GM20431 (cell line): ENCODE measurements around the gene UBR1.
"Not testable (repeated sequence)": the region's sequence is repeated elsewhere in the genome, so short reads cannot be mapped to it uniquely, and the experiment has no call there.

Experiments used
- in situ Hi-C: fragments of 300-500 bp; cut with MseI, MboI; formaldehyde crosslinking; loops from one replicate; pipeline ENCODE4 v1.15.0; 2020; ENCODE audit warnings: low sequenced_read_pairs; ENCODE audit not compliant: unreplicated experiment

The UBR1 gene

DNA sequence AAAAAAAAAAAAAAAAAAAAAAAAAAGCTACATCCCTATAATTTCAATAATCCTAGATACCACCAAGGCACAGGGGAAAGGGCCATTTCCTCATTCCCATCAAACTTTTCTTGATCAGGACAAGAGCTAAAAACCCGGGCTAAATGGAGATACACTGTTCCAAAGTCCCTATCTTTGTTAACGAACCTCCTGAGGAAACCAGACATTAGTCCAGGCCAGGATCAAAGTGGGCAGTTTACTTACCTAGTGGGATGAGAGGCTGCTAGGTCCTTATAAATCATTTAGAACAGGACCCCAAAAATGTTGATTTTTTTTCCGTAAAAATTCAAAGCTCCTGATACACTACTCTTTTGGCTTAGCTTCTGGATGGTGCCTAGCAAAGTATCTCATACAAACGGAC is 35.6 kb downstream of the UBR1 start:
- in situ Hi-C loops = no loop called here

DNA sequence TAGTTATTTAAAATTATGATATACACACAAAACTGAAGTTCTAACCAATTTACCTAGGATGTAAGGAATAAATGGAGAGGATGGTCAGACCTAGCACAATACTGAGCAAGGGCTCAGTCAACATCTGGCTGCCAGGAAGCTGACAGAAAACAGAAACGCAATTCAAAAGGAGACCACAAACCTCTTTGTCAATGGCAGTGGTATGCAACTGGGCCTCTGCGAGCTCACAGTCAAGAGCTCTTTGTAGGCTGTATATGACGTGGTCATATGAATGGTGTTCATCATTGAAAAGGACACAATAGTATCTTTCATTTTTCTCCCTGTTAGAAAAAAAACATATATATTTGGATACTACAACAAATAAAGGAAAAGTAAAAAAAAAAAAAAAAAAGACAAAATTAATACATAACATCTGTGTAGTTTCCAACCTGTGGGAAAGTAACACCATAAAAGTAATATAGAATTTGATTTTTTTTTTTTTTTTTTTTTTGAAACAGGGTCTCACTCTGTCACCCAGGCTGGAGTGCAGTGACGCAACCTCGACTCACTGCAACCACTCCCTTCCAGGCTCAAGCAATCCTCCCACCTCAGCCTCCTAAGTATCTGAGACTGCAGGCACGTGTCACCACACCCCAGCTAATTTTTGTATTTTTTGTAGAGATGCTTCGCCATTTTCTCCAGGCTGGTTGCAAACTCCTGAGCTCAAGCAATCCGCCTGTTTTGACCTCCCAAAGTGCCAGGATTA is 37.9 kb downstream of the UBR1 start:
- in situ Hi-C loops = no loop called here

DNA sequence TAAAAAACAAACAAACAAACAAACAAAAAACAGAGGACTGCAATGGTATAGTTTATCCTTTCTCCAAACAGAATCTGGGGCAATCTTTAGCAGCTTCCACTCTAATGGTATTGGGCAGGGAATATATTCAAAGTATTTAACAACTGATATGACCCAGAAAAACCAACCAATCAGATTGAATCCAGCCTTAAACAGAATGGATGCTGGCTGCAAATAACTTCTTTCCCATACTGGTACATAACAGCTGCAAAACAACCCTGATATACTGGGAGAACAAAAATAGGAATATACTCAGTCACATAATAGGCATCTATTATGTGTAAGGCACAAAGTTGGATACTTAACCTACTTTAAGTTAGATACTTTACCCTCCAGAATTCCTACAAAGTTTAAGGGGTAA is 49.1 kb downstream of the UBR1 start:
- in situ Hi-C loops = no loop called here

DNA sequence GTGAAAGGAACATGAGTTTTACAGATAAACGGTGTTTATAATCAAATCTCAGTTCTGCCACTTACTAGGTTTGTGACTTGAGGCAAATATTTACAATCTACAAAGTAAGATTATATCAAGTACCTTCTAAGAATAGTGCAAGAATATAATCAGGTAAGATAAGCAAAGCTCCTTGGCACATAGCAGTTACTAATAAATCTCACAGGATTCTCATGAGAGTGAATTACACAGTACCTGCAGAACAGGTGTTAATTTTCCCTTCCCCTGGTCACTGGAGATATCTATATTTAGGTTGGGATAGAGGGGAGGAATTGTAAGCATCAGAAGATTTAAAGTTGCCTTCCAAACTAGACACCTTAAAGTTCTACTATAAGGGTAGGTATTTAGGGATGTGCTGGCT is 53.0 kb downstream of the UBR1 start:
- in situ Hi-C loops = no loop called here

DNA sequence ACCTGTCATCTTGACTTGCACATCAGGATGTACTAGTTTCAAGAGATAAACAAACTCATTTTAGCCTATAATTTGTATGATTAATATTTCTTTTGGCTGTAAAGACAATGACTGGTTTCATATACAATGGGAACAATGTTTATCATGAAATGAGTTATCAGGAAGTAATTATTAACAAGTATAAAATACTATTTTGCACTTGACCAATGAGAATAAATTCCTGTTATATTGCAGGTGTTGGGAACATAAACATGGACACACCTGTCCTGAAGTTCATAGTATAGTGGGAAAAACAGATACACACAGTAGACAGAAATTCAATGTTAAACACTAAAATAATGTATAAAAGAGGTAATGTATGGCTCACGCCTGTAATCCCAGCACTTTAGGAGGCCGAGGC is 56.9 kb downstream of the UBR1 start:
- in situ Hi-C loops = no loop called here

DNA sequence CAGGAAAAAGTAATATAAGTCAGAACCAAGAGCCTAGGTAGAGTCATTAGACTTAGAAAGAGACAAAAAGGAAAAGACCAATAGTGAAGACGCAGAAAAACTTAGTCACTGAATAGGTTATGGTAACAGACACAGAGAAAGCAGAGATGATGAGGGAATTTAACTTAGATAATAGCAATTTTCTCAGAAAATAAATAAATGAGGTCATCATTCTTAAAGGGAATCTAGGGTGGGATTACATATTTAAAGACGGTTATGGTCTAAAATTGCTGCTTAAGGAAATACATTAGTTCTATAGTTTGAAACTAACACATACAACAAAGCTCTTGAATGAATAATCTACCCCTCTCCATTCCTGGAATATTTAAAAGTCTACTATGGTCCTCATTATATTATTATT is 59.4 kb downstream of the UBR1 start:
- in situ Hi-C loops = no loop called here

DNA sequence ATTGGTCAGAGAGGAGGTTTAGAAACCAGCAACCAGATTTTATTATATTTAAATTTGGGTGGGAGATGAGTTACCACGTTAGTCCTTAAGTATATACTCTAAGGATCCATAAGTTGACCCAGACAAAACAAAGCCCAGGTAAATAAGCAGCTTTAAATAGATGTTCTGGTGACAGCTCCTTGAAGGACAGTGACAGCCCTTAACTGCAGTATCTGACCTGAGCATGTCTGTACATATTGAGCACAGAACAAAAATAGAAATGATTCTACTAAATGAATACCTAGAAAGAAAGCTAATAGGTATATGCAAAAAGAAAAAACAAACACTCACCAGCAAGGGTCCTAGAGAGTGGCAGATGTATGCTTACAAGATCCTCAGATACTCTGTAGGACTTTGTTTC is 63.0 kb downstream of the UBR1 start:
- in situ Hi-C loops = no loop called here

DNA sequence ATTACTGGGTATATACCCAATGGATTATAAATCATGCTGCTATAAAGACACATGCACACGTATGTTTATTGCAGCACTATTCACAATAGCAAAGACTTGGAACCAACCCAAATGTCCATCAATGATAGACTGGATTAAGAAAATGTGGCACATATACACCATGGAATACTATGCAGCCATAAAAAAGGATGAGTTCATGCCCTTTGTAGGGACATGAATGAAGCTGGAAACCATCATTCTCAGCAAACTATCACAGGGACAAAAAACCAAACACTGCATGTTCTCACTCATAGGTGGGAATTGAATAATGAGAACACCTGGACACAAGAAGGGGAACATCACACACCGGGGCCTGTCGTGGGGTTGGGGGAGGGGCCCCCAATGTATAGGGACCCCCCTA is 64.8 kb downstream of the UBR1 start:
- in situ Hi-C loops = not testable (repeated sequence)

DNA sequence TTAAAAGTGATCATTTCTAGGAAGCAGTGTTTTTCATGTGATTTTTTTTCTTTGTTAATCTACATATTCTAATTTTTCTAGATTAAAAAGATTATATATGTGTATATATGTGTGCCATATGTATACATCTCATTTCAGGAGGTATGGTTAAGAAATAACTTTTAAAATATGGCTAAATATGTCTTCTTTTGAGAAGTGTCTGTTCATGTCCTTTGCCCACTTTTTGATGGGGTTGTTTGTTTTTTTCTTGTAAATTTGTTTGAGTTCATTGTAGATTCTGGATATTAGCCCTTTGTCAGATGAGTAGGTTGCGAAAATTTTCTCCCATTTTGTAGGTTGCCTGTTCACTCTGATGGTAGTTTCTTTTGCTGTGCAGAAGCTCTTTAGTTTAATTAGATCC is 70.6 kb downstream of the UBR1 start:
- in situ Hi-C loops = not testable (repeated sequence)

DNA sequence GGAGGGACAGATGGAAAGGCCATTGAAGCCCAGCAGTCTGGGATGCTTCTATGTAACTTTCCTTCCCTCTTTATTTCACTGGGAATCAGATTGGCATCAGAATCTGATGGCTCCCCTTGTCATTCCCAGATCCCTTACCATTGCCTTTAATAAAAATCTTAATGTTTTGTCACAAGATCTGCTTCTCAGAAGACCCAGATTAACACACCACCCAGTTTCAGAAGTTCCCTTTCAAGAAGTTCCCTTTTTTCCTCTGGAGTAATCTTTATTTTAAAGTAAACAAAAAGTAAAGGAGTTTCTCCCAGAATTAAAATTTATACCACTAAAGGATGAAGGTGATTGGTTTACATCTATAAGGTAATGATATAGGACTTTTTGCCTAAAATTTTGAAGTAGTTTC is 76.4 kb downstream of the UBR1 start:
- in situ Hi-C loops = no loop called here

DNA sequence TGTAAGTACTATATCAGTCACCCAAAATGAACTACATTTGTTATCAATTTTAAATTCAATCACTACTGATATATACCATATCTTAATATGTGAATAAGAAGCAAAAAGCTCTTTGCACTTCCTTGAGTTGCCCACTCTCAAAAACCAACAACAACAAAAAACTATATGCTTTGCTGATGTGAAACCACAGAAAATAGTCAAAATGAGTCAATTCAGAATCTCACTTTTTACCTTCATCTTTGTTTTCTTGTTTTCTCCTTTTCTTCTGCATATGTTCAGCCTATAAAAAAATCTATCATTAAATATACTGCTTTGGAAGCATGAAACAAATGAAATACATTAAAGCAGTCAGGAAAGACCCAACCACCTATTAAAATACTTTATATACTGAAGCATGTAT is 80.7 kb downstream of the UBR1 start:
- in situ Hi-C loops = no loop called here

DNA sequence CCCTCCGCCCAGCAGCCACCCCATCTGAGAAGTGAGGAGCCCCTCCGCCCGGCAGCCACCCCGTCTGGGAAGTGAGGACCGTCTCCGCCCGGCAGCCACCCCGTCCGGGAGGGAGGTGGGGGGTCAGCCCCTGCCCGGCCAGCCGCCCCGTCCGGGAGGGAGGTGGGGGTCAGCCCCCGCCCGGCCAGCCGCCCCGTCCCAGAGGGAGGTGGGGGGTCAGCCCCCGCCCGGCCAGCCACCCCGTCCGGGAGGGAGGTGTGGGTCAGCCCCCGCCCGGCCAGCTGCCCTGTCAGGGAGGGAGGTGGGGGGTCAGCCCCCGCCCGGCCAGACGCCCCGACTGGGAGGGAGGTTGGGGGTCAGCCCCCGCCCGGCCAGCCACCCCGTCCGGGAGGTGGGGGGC is 91.2 kb downstream of the UBR1 start:
- in situ Hi-C loops = not testable (repeated sequence)

DNA sequence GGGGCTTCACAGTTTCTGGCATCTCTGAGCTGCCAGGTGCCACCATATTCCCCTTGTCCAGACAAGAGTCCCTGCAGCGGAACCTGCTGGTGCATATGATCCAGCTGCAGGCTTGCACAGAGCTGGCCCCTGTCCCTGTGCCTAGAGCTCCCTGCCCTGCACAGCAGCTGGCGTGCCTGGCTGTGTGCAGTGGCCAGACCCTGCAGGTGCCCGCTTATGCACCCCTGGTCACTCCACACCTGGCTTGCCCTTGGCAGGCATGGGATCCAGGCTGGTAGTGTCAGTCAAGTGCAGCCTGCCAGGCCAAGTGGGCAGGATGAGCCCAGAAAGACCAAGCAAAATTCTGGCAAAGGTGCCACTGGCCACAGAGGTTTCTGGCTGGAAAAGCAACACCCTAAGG is 96.6 kb downstream of the UBR1 start:
- in situ Hi-C loops = no loop called here

DNA sequence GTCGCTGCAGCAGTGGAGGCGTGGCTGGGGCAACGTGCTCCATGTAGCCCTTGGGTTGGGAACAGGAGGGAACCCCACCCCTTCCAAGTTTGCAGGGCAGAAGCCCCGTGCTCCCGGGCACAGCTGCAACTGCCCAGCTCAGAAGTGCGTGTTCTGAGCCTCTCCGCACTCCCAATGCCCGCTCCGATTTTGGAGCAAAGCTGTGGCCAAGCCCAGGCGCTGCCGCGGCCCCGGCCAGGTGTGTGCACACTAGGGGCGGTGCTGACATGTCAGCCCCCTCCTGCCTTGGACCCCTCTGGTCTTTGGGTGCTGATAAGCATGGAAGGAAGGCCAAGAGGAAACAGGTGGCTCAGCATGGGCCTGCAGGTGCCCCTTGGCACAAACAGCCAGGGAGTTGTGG is 97.7 kb downstream of the UBR1 start:
- in situ Hi-C loops = no loop called here

DNA sequence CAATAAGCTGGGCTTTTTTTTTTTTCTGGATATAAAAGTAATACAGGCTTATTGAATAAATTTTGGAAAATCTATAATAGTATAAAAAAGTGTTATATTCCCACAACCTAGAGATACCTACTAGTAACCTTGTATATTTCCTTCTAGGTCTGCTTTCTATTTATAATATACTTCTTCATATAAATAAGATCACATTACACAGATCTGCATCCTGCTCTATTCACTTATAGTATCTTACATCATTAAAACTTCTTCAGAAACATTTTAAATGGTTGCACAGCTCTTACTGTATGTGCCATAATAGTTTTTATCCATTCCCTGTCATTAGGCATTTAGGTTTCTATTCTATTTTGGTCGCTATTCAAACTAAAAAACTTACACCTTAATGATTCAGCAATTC is 98.3 kb downstream of the UBR1 start:
- in situ Hi-C loops = no loop called here

DNA sequence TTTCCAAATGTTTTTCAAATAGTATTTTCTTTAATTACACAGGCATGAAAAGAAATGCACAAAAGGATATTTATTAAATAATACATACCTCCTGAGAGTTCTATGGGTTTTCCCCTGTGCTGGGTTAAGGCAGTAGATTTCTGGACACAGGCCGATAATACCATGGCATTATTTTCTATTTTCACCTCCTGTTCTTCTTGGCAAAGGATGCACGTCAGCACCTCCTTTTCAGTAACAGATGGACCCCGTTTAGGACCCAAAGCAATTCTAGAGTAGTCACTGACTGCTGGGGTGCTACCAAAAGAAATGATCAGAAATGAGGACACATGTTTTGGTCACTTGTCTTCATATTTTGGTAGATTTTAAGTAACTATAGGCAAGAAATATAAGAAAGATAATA is 98.8 kb downstream of the UBR1 start:
- in situ Hi-C loops = no loop called here

DNA sequence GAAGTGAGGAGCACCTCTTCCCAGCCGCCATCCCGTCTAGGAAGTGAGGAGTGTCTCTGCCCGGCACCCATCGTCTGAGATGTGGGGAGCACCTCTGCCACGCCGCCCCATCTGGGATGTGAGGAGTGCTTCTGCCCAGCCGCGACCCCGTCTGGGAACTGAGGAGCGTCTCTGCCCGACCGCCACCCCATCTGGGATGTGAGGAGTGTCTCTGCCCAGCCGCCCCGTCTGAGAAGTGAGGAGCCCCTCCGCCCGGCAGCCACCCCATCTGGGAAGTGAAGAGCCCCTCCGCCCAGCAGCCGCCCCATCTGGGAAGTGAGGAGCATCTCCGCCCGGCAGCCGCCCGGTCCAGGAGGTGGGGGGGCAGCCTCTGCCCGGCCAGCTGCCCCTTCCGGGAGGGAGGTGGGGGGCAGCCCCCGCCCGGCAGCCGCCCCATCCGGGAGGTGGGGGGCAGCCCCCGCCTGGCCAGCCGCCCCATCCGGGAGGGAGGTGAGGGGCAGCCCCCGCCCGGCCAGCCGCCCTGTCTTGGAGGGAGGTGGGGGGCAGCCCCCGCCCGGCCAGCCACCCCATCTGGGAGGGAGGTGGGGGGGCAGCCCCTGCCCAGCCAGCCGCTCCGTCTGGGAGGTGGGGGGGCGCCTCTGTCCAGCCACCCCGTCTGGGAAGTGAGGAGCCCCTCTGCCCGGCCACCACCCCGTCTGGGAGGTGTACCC is 100.8 kb downstream of the UBR1 start:
- in situ Hi-C loops = not testable (repeated sequence)

DNA sequence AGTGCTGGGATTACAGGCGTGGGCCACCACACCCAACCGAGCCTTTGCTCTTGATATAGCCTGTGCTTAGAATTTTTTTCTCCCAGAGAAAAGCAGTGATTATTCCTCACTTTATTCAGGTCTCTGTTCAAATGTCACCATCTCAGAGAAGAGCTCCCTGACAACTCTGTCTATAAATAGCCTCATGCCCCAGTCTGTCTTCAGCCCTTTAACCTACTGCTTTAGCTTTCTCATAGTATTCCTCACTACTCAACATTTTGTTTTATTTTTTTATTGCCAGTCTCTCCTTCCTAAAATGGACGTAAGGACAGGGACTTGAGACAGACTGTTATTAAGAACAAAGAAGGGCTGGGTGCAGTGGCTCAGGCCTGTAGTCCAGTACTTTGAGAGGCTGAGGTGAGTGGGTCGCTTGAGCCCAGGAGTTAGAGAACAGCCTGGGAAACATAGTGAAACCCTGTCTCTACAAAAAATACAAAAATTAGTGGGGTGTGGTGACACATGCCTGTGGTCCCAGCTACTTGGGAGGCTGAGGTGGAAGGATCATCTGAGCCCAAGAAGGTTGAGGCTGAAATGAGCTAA is 106.5 kb downstream of the UBR1 start:
- in situ Hi-C loops = no loop called here

DNA sequence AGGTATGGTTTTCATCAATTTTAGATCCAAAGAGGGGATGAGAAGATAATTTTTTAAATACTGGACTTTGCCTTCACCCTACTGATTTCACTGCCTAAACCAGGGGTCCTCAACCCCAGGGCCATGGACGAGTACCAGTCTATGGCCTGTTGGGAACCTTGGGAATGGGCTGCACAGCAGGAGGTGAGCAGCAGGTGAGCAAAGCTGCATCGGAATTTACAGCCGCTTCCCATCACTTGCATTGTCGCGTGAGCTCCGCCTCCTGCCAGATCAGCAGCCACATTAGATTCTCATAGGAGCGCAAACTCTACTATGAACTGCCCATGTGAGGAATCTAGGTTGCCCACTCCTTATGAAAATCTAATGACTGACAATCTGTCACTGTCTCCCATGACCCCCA is 109.0 kb downstream of the UBR1 start:
- in situ Hi-C loops = no loop called here

DNA sequence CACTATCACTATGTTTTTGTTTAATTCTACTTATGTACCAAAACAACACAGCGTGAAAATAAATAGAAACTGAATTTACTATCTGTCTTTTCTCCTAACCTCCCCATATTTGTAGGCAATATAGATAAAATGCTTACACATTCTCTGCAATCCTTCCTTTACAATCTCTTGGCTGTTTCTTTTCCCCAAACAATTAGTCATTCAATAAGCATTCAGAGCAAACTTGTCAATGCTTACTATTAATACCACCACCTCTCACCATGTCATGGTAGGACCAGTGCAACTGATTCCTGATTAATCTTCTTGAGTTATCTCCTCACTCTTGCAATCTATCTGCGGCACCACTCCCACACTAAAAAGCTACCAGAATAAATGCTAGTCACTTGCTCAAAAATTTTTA is 111.3 kb downstream of the UBR1 start:
- in situ Hi-C loops = no loop called here

DNA sequence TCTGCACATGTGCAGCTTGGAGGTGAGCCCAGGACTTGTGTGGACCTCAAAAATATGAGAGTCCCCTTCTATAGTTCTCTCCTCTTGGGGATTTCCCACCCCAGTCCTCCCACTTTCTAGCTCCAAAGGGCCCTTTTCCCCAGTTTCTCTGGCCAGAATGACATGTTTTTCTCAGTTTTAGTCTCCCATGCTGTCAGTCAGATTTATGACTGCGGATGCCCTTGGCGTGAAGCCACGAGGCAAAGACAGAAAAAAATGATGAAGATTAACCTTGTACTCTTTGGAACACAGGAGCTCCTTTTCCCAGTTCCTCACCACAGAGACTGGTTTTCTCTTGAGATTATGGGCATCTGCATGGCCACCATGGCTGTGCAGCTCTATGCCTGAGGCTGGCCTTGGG is 113.2 kb downstream of the UBR1 start:
- in situ Hi-C loops = no loop called here
